ENCODE results near the gene HDHD5. TPM values are rescaled to one million over a fixed set of nuclear protein-coding genes. Genes with fewer than 3 reads are reported as not detected.
A peak's percentile ranks its signal among the peaks of the same experiment; 100 is the strongest.

HDHD5 gene
- polyA plus RNA-seq, 1 experiment: 35.3 TPM

GRCh38 chr22:17096071-17096470 is 63.0 kb downstream of the HDHD5 start:
- CTCF ChIA-PET: interaction anchor here (0.7 to 2.1 kb wide), 5 partner anchors 12 to 97 kb away, joined by 3 to 5 read pairs (median 4); no protein-coding TSS in a partner anchor

GRCh38 chr22:17095538-17095937 is 63.5 kb downstream of the HDHD5 start:
- Histone ChIP-seq H3K4me3 (ENCODE audit: low read depth, low read length) (no peak overlapping the region), H3K36me3 (ENCODE audit: control insufficient read depth, insufficient read depth, low read length) (peaks cover 20% of the 10 kb centered on the region), H3K27me3 (ENCODE audit: control insufficient read depth, insufficient read depth, low read length) (no peaks in the 10 kb centered on the region)
- DNase-seq (ENCODE audit: low read depth): no peak
- CTCF ChIA-PET: interaction anchor here (0.5 to 2.1 kb wide), 8 partner anchors 12 to 97 kb away, joined by 3 to 5 read pairs (median 4); no protein-coding TSS in a partner anchor
- TF ChIP-seq CTCF (IDR thresholded peaks at IDR 0.05; ENCODE audit: insufficient read depth, low read depth, low read length): peak; percentile 47
- POLR2A ChIA-PET: no interaction called here

More at GRCh38 chr22:17096071-17096470, 63.0 kb downstream of the HDHD5 start:
- TF ChIP-seq CTCF (IDR thresholded peaks at IDR 0.05; ENCODE audit: insufficient read depth, low read depth, low read length): no peak
- no peak for DNase-seq (ENCODE audit: low read depth)
- peaks cover 24% of the 10 kb centered on the region for H3K36me3 ChIP-seq (ENCODE audit: control insufficient read depth, insufficient read depth, low read length)
- no peak overlapping the region for H3K4me3 ChIP-seq (ENCODE audit: low read depth, low read length)
- POLR2A ChIA-PET: no interaction called here
- no peaks in the 10 kb centered on the region for H3K27me3 ChIP-seq (ENCODE audit: control insufficient read depth, insufficient read depth, low read length)

GRCh38 chr22:17093081-17093480 is 66.0 kb downstream of the HDHD5 start:
- no peak for TF ChIP-seq CTCF (IDR thresholded peaks at IDR 0.05; ENCODE audit: insufficient read depth, low read depth, low read length)
- DNase-seq (ENCODE audit: low read depth): no peak
- POLR2A ChIA-PET: no interaction called here
- CTCF ChIA-PET: interaction anchor here (0.6 to 2.1 kb wide), 5 partner anchors 10 to 79 kb away, joined by 3 to 11 read pairs (median 4); no protein-coding TSS in a partner anchor
- peaks cover 3% of the 10 kb centered on the region for H3K36me3 ChIP-seq (ENCODE audit: control insufficient read depth, insufficient read depth, low read length)
- H3K4me3 ChIP-seq (ENCODE audit: low read depth, low read length): no peak overlapping the region
- no peaks in the 10 kb centered on the region for H3K27me3 ChIP-seq (ENCODE audit: control insufficient read depth, insufficient read depth, low read length)

- POLR2A ChIA-PET: no interaction called here
- TF ChIP-seq CTCF (IDR thresholded peaks at IDR 0.05; ENCODE audit: insufficient read depth, low read depth, low read length): no peak
- H3K4me3 ChIP-seq (ENCODE audit: low read depth, low read length): no peak overlapping the region
- H3K27me3 ChIP-seq (ENCODE audit: control insufficient read depth, insufficient read depth, low read length): no peaks in the 10 kb centered on the region
- no peak for DNase-seq (ENCODE audit: low read depth)
- CTCF ChIA-PET: interaction anchor here (1.2 kb wide), 1 partner anchor 44 kb away, joined by 4 read pairs; no protein-coding TSS in a partner anchor
- no peaks in the 10 kb centered on the region for H3K36me3 ChIP-seq (ENCODE audit: control insufficient read depth, insufficient read depth, low read length)
Measured at GRCh38 chr22:17091851-17092250, 67.2 kb downstream of the HDHD5 start.

- Histone ChIP-seq H3K36me3 (ENCODE audit: control insufficient read depth, insufficient read depth, low read length) (no peaks in the 10 kb centered on the region), H3K27me3 (ENCODE audit: control insufficient read depth, insufficient read depth, low read length) (no peaks in the 10 kb centered on the region), H3K4me3 (ENCODE audit: low read depth, low read length) (no peak overlapping the region)
- TF ChIP-seq CTCF (IDR thresholded peaks at IDR 0.05; ENCODE audit: insufficient read depth, low read depth, low read length): no peak
- POLR2A ChIA-PET: no interaction called here
- CTCF ChIA-PET: interaction anchor here (5.4 kb wide), 1 partner anchor 81 kb away, joined by 24 read pairs; no protein-coding TSS in a partner anchor
- no peak for DNase-seq (ENCODE audit: low read depth)
Measured at GRCh38 chr22:17090550-17090949, 68.5 kb downstream of the HDHD5 start.

Other genes with a start within 250 kb of the HDHD5 start
- gene GAB4, start 151.1 kb downstream of the HDHD5 start, polyA plus RNA-seq (2011; rRNA removed): not detected in 2 replicates
- 20.7 and 27.0 TPM in 2 replicates for gene IL17RA, start 74.3 kb downstream of the HDHD5 start, polyA plus RNA-seq (2011; rRNA removed)
- gene TMEM121B, start 37.9 kb downstream of the HDHD5 start, polyA plus RNA-seq (2011; rRNA removed): 0.04 and 0.05 TPM in 2 replicates
- 4.5 and 5.4 TPM in 2 replicates for gene ADA2, start 60.2 kb upstream of the HDHD5 start, polyA plus RNA-seq (2011; rRNA removed)
- gene CECR2, start 210.2 kb upstream of the HDHD5 start, polyA plus RNA-seq (2011; rRNA removed): not detected in 2 replicates

Measured in BJ (cell line).